ENCODE data around the gene AGXT2.
"Not testable (repeated sequence)": the region's sequence is repeated elsewhere in the genome, so short reads cannot be mapped to it uniquely, and the experiment has no call there.

AGXT2 gene

GRCh38 chr5:34976347-34976746 lies 71.4 kb downstream of the AGXT2 start:
- no peak for DNase-seq (ENCODE audit: extremely low read depth in 1 of 2, low read depth in 1 of 2)

GRCh38 chr5:34971655-34972054 lies 76.1 kb downstream of the AGXT2 start:
- not testable (repeated sequence) for DNase-seq (ENCODE audit: extremely low read depth in 1 of 2, low read depth in 1 of 2)

- no peak for DNase-seq (ENCODE audit: extremely low read depth in 1 of 2, low read depth in 1 of 2)
These were observed 77.2 kb downstream of the AGXT2 start for GRCh38 chr5:34970552-34970951.

- no peak for DNase-seq (ENCODE audit: extremely low read depth in 1 of 2, low read depth in 1 of 2)
These were observed 79.5 kb downstream of the AGXT2 start for GRCh38 chr5:34968258-34968657.

DNA sequence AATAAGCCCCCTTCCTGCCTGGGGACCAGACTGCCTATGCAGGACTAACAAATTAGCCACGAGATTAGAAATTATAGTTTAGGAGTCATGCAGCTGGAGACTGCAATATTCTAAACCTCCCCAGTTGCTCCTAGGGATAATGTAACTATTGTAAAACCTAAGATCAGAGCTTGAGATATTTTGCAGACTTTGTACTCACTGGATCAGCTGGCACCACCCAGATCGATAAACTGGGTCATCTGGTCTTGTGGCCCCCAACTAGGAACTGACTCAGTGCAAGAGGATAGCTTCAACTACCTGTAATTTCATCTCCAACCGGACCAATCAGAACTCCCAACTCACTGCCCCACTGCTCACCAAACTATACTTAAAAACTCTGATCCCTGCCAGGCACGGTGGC lies 80.2 kb downstream of the AGXT2 start:
- no peak for DNase-seq (ENCODE audit: extremely low read depth in 1 of 2, low read depth in 1 of 2)

DNA sequence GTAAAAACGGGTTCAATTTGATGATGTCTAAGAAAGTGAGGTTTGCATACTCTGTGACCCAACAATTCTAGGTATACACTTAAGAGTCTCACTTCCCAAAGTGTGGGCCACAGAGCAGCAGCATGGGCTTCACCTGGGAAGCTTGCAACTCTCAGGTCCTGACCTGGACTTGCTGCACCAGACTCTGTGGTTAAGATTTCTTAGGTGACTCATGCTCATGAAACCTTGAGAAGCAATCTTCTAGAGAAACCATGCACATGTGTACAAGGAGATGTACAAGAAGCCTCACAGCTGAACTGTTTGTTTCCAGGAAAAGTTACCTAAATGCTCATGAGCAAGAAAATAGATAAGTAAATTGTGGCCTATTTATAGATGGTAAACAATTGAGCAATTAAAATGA lies 88.4 kb downstream of the AGXT2 start:
- DNase-seq (ENCODE audit: extremely low read depth in 1 of 2, low read depth in 1 of 2): no peak

DNA sequence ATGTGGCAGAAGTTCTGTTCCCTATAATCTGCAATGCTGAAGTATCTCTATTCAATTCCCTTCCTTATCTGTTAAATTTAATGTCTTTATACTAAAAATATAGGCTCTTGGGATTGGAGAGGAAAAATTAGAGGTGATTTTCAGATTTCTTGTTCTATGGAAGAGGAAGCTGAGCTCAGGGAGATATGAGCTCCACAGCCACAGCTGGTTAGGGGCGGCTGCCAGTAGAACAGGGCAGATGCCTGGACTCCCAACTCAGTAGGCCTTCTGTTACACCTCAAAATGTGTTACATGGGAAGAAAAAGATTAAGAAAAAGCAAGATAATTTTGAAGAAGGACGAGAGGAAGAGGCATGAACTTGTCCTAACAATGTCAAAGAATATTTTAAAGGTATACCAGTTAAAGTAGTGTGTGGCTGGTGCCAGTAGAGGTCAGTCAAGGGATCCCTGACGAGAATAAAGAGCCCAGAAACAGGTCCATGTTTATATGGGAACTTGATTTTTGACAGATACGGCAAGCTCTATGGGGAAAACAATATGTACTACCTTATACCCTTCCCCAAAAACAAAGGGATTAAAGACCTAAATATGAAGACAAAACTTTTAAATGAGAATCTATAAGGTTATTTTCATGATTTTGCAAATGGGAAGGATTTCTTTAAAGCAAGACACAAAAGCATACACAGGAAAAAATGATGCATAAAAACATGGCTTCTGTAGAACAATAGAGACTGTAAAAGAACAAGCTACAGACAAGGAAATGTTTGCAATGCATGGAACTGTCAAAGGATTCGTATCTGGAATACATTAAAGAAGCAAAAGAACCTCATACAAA lies 89.7 kb downstream of the AGXT2 start:
- DNase-seq (ENCODE audit: extremely low read depth in 1 of 2, low read depth in 1 of 2): no peak

GRCh38 chr5:34957321-34957720 lies 90.4 kb downstream of the AGXT2 start:
- no peak for DNase-seq (ENCODE audit: extremely low read depth in 1 of 2, low read depth in 1 of 2)

All from activated CD8-positive, alpha-beta memory T cell treated with anti-CD3 and anti-CD28 coated beads for 1 hour (primary cell).